ENCODE results near the gene SCNM1. TPM values are rescaled to one million over a fixed set of nuclear protein-coding genes. Genes with fewer than 3 reads are reported as not detected.

Gene SCNM1
- polyA plus RNA-seq, 1 donor from 2014 or later: 106 TPM

DNA sequence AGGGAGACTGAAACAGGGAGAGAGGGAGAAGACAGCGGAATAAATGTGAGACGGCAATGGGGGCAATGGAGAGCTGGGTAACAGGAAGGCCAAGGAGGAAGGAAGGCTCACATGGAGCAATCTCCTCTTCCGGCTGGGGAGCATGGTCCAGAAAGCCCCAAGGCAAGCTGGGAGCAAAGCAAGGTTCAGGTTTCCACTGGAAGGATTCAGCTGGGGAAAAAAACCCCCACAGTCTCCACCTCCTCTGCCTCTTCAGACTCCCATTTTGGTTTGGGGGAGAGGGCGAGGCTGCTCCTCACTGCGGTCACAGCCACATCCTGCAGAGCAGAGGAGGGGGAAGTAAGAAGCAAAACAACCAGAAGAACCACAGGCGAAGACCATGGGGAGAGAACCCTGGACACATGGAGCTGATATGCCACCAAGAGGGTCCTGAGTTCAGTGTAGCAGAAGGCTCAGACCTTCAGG, 8.8 kb upstream of the SCNM1 start:
- Histone ChIP-seq H3K9ac (ENCODE audit: low read length) (no peak overlapping the region), H3K79me2 (replicated peaks; ENCODE audit: insufficient read depth, low read length) (no peaks in the 10 kb centered on the region), H3K4me3 (ENCODE audit: low read length) (no peak overlapping the region), H3K9me2 (ENCODE audit: insufficient read depth, low read length) (no peaks in the 10 kb centered on the region), H3K27me3 (ENCODE audit: insufficient read depth, low read depth, low read length) (no peaks in the 10 kb centered on the region), H3F3A (ENCODE audit: insufficient read depth, low read length, poor library complexity, severe bottlenecking) (no peaks in the 10 kb centered on the region), H3K27ac (ENCODE audit: low read length) (no peak overlapping the region), H4K20me1 (ENCODE audit: insufficient read depth) (no peaks in the 10 kb centered on the region), H3K4me2 (ENCODE audit: low read length) (no peak overlapping the region), H3K9me3 (ENCODE audit: low read length) (no peaks in the 10 kb centered on the region), H3K36me3 (ENCODE audit: insufficient read depth, low read length) (peaks cover 7% of the 10 kb centered on the region), H2AFZ (ENCODE audit: low read depth, low read length) (no peak overlapping the region)
- TF ChIP-seq, protein P1, sequence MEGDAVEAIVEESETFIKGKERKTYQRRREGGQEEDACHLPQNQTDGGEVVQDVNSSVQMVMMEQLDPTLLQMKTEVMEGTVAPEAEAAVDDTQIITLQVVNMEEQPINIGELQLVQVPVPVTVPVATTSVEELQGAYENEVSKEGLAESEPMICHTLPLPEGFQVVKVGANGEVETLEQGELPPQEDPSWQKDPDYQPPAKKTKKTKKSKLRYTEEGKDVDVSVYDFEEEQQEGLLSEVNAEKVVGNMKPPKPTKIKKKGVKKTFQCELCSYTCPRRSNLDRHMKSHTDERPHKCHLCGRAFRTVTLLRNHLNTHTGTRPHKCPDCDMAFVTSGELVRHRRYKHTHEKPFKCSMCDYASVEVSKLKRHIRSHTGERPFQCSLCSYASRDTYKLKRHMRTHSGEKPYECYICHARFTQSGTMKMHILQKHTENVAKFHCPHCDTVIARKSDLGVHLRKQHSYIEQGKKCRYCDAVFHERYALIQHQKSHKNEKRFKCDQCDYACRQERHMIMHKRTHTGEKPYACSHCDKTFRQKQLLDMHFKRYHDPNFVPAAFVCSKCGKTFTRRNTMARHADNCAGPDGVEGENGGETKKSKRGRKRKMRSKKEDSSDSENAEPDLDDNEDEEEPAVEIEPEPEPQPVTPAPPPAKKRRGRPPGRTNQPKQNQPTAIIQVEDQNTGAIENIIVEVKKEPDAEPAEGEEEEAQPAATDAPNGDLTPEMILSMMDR (IDR thresholded peaks at IDR 0.05; ENCODE audit: poor library complexity, severe bottlenecking): no peak
- TF ChIP-seq POLR2AphosphoS5 (IDR thresholded peaks at IDR 0.05): no peak
- TF ChIP-seq TAF1 (IDR thresholded peaks at IDR 0.05; ENCODE audit: low read depth): no peak

GRCh38 chr1:151158326-151158725, 7.6 kb upstream of the SCNM1 start:
- Histone ChIP-seq H3K4me3 (ENCODE audit: low read length) (no peak overlapping the region), H3K27me3 (ENCODE audit: insufficient read depth, low read depth, low read length) (no peaks in the 10 kb centered on the region), H3K9me2 (ENCODE audit: insufficient read depth, low read length) (no peaks in the 10 kb centered on the region), H3K4me2 (ENCODE audit: low read length) (no peak overlapping the region), H4K20me1 (ENCODE audit: insufficient read depth) (no peaks in the 10 kb centered on the region), H3K27ac (ENCODE audit: low read length) (no peak overlapping the region), H3K9ac (ENCODE audit: low read length) (no peak overlapping the region), H3F3A (ENCODE audit: insufficient read depth, low read length, poor library complexity, severe bottlenecking) (no peaks in the 10 kb centered on the region), H3K79me2 (replicated peaks; ENCODE audit: insufficient read depth, low read length) (no peaks in the 10 kb centered on the region), H3K9me3 (ENCODE audit: low read length) (no peaks in the 10 kb centered on the region), H3K36me3 (ENCODE audit: insufficient read depth, low read length) (peaks cover 7% of the 10 kb centered on the region), H2AFZ (ENCODE audit: low read depth, low read length) (no peak overlapping the region)
- TF ChIP-seq MXI1 (conservative IDR thresholded peaks at IDR 0.05; ENCODE audit: poor library complexity, severe bottlenecking) (no peak), POLR2AphosphoS5 (IDR thresholded peaks at IDR 0.05) (no peak)

DNA sequence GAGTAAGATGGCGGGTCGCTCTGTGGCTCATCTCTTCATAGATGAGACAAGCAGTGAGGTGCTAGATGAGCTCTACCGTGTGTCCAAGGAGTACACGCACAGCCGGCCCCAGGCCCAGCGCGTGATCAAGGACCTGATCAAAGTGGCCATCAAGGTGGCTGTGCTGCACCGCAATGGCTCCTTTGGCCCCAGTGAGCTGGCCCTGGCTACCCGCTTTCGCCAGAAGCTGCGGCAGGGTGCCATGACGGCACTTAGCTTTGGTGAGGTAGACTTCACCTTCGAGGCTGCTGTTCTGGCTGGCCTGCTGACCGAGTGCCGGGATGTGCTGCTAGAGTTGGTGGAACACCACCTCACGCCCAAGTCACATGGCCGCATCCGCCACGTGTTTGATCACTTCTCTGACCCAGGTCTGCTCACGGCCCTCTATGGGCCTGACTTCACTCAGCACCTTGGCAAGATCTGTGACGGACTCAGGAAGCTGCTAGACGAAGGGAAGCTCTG, 7.1 kb upstream of the SCNM1 start:
- H3K79me2 ChIP-seq (replicated peaks; ENCODE audit: insufficient read depth, low read length): no peaks in the 10 kb centered on the region
- no peaks in the 10 kb centered on the region for H3K9me3 ChIP-seq (ENCODE audit: low read length)
- TF ChIP-seq TAF1 (IDR thresholded peaks at IDR 0.05; ENCODE audit: low read depth) (no peak), EP300 (conservative IDR thresholded peaks at IDR 0.05; ENCODE audit: poor library complexity, severe bottlenecking) (no peak), EZH2 (IDR thresholded peaks at IDR 0.05; ENCODE audit: borderline replicate concordance, insufficient read depth, low read length, poor library complexity, severe bottlenecking) (no peak), MXI1 (conservative IDR thresholded peaks at IDR 0.05; ENCODE audit: poor library complexity, severe bottlenecking) (no peak), SMC3 (conservative IDR thresholded peaks at IDR 0.05; ENCODE audit: poor library complexity) (no peak), RAD21 (conservative IDR thresholded peaks at IDR 0.05) (no peak), POLR2AphosphoS5 (IDR thresholded peaks at IDR 0.05) (no peak), REST (IDR thresholded peaks at IDR 0.05; ENCODE audit: borderline replicate concordance) (no peak)
- TF ChIP-seq, protein P1 (IDR thresholded peaks at IDR 0.05; ENCODE audit: poor library complexity, severe bottlenecking): no peak
- H3K4me3 ChIP-seq (ENCODE audit: low read length): no peak overlapping the region
- no peak overlapping the region for H2AFZ ChIP-seq (ENCODE audit: low read depth, low read length)
- no peaks in the 10 kb centered on the region for H4K20me1 ChIP-seq (ENCODE audit: insufficient read depth)
- no peaks in the 10 kb centered on the region for H3K9me2 ChIP-seq (ENCODE audit: insufficient read depth, low read length)
- no peak overlapping the region for H3K4me2 ChIP-seq (ENCODE audit: low read length)
- H3K36me3 ChIP-seq (ENCODE audit: insufficient read depth, low read length): peaks cover 7% of the 10 kb centered on the region
- no peak overlapping the region for H3K27ac ChIP-seq (ENCODE audit: low read length)
- no peaks in the 10 kb centered on the region for H3K27me3 ChIP-seq (ENCODE audit: insufficient read depth, low read depth, low read length)
- no peaks in the 10 kb centered on the region for H3F3A ChIP-seq (ENCODE audit: insufficient read depth, low read length, poor library complexity, severe bottlenecking)
- H3K9ac ChIP-seq (ENCODE audit: low read length): no peak overlapping the region

All from neural cell (in vitro differentiated cells).